Uterus (tissue), 2 donors: Measurements from ENCODE around the gene TNNI2.

ENCODE experiments used
- POLR2A ChIP-seq, 2 donors: fragments of 450-650 bp; IDR thresholded peaks; one replicate each; pipeline ENCODE4 v1.6.1; 2016; ENCODE audit warnings: antibody characterized with exemption in 2 of 2, mild to moderate bottlenecking in 1 of 2, moderate library complexity in 1 of 2
- TF ChIP-seq, protein P1 (sequence below), 4 experiments: fragments of 200-600 bp in 2 of 4; fragments of 450-650 bp in 2 of 4; sonication (generic) in 2 of 4; IDR thresholded peaks; one replicate each; pipeline ENCODE4 v1.5.1; 2016 to 2019; ENCODE audit warnings: antibody characterized with exemption in 4 of 4, mild to moderate bottlenecking in 2 of 4, moderate library complexity in 1 of 4

DNA sequence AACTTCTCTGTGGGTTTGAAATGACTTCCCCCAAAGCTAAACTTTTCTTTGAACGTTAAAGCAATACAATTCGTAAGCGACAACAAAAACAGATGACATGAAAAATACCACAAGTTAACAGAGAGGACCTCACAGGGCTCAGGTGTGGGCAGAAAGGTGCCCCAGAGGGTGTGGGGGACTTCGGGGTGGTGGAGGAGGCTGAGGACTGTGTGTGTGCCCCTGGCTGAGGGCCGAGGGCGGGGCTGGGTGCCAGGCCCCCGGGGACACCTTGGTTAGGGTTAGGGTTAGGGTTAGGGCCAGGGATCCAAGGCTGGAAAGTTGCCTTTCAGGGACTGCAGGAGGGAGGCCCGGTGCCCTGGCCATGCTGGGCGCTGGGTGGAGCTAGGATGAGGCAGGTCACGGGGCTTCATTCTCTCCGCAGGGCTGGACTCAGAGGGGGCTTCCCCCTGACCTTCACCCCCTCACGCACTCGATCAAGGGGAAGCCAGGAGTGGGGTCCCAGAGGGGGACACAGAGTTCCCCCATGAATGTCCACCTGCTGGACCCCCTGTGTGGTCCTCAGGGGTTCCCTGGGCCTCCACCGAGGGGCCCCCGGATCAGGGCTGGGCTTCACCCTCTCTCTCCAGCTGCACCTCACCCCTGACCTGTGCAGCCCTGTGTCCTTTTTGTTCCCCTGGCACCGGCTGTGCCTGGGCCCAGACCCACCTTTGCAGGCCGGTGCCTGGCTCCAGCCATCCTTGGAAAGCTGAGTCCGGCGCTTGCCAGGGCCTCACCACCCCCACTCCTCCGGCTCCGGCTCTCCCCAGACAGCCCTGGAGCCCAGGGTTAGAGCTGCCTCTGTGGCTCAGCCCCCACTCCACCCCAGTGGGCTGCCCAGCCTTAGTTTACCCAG lies 7.0 kb downstream of the TNNI2 start:
- TF ChIP-seq, protein P1, sequence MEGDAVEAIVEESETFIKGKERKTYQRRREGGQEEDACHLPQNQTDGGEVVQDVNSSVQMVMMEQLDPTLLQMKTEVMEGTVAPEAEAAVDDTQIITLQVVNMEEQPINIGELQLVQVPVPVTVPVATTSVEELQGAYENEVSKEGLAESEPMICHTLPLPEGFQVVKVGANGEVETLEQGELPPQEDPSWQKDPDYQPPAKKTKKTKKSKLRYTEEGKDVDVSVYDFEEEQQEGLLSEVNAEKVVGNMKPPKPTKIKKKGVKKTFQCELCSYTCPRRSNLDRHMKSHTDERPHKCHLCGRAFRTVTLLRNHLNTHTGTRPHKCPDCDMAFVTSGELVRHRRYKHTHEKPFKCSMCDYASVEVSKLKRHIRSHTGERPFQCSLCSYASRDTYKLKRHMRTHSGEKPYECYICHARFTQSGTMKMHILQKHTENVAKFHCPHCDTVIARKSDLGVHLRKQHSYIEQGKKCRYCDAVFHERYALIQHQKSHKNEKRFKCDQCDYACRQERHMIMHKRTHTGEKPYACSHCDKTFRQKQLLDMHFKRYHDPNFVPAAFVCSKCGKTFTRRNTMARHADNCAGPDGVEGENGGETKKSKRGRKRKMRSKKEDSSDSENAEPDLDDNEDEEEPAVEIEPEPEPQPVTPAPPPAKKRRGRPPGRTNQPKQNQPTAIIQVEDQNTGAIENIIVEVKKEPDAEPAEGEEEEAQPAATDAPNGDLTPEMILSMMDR (IDR thresholded peaks at IDR 0.05), result no peak
- TF ChIP-seq POLR2A (IDR thresholded peaks at IDR 0.05), result no peak
